Body of pancreas (tissue), 4 donors: Measurements from ENCODE around the gene SIN3A. TPM values are rescaled to one million over a fixed set of nuclear protein-coding genes. Genes with fewer than 3 reads are reported as not detected.

Experiments
- ATAC-seq: fragments of 150-250 bp; one replicate; pipeline ENCODE4 v1.9.1; 2016
- DNase-seq, 4 donors: peaks; one replicate each; pipeline ENCODE4 v3.0.0-alpha.2; 2019
- H3K27ac ChIP-seq, 4 donors: fragments of 200-600 bp; sonication (generic); 1 replicate in 3 of 4; 2 replicates in 1 of 4; pipeline versions ENCODE4 v1.5.1 to v1.6.1; 2016 to 2019; ENCODE audit warnings: mild to moderate bottlenecking in 1 of 4, mixed read lengths in 1 of 4, moderate library complexity in 1 of 4
- H3K27me3 ChIP-seq, 2 donors: fragments of 200-600 bp; sonication (generic); one replicate each; pipeline ENCODE4 v1.6.0; 2016; ENCODE audit warnings: mild to moderate bottlenecking in 1 of 2
- H3K36me3 ChIP-seq, 2 donors: fragments of 200-600 bp; sonication (generic); replicated peaks in 1 of 2; 2 replicates each; pipeline ENCODE4 v1.5.1; 2016; ENCODE audit warnings: low read depth in 2 of 2; ENCODE audit not compliant: insufficient read depth in 1 of 2
- H3K4me1 ChIP-seq: fragments of 200-600 bp; sonication (generic); one replicate; pipeline ENCODE4 v1.6.0; 2016
- H3K4me3 ChIP-seq, 2 donors: fragments of 200-600 bp; sonication (generic); 1 replicate in 1 of 2; 2 replicates in 1 of 2; pipeline ENCODE4 v1.5.1; 2016 to 2019
- H3K9me3 ChIP-seq, 3 donors: fragments of 200-600 bp; sonication (generic); 1 replicate in 2 of 3; 2 replicates in 1 of 3; pipeline ENCODE4 v1.5.1; 2016
- CTCF ChIP-seq, 7 experiments: fragments of 450-650 bp in 4 of 7; fragments of 200-600 bp in 3 of 7; sonication (generic) in 3 of 7; IDR thresholded peaks; one replicate each; pipeline ENCODE4 v1.5.1; 2016 to 2019; ENCODE audit warnings: antibody characterized with exemption in 7 of 7
- POLR2A ChIP-seq, 3 donors: fragments of 450-650 bp; IDR thresholded peaks; one replicate each; pipeline ENCODE4 v1.6.1; 2016; ENCODE audit warnings: antibody characterized with exemption in 3 of 3, mild to moderate bottlenecking in 2 of 3
- WGBS, 2 donors: methylation state at CpG; one replicate each; pipeline ENCODE4 v1.1.5; 2017; 5-methylcytosine and 5-hydroxymethylcytosine counted together
- intact Hi-C: fragments of 100-400 bp; cut with DNase I; formaldehyde crosslinking; loops from one replicate; pipeline ENCODE4 v1.15.1; 2023
- total RNA-seq, 2 donors: library from RNA; depleted of rRNA; stranded (reverse); fragments of >200 nt; gene quantifications; one replicate each; pipeline ENCODE4 v1.1.0, GENCODE V29; 2016

SIN3A gene
- total RNA-seq, 2 donors from 2014 or later: 17.1 to 23.1 TPM

- Histone ChIP-seq H3K9me3 (no peaks in the 10 kb centered on the region), H3K4me3 (no peak overlapping the region), H3K36me3 (peaks cover 0 to 9% of the 10 kb centered on the region in 2 donors), H3K27ac (no peak overlapping the region), H3K4me1 (no peaks in the 10 kb centered on the region), H3K27me3 (no peaks in the 10 kb centered on the region)
- ATAC-seq: no peak
- WGBS, 2 donors: 90% methylated on average over 24 to 28 of the region's 28 CpGs
- TF ChIP-seq POLR2A (IDR thresholded peaks at IDR 0.05) (no peak), CTCF (IDR thresholded peaks at IDR 0.05) (no peak)
- no peak for DNase-seq
- intact Hi-C loops: no loop called here
Measured at GRCh38 chr15:75356006-75356405, 95.5 kb downstream of the SIN3A start.

GRCh38 chr15:75355369-75355768, 96.1 kb downstream of the SIN3A start:
- no peak for DNase-seq
- Histone ChIP-seq H3K27me3 (no peaks in the 10 kb centered on the region), H3K27ac (no peak overlapping the region), H3K4me3 (no peak overlapping the region), H3K4me1 (no peaks in the 10 kb centered on the region), H3K9me3 (no peaks in the 10 kb centered on the region), H3K36me3 (peaks cover 0 to 8% of the 10 kb centered on the region in 2 donors)
- TF ChIP-seq POLR2A (IDR thresholded peaks at IDR 0.05): no peak
- no peak for TF ChIP-seq CTCF (IDR thresholded peaks at IDR 0.05)
- no peak for ATAC-seq
- 88 to 100% methylated on average over 1 to 4 of the region's 4 CpGs for WGBS, 2 donors
- intact Hi-C loops: no loop called here

- ATAC-seq: no peak
- H3K4me3 ChIP-seq: no peak overlapping the region
- intact Hi-C loops: no loop called here
- H3K4me1 ChIP-seq: peaks cover under 1% of the 10 kb centered on the region
- H3K36me3 ChIP-seq: peaks cover 0 to 6% of the 10 kb centered on the region in 2 donors
- no peak for TF ChIP-seq CTCF (IDR thresholded peaks at IDR 0.05)
- no peak for TF ChIP-seq POLR2A (IDR thresholded peaks at IDR 0.05)
- 53 to 85% methylated on average over 3 to 4 of the region's 7 CpGs for WGBS, 2 donors
- no peaks in the 10 kb centered on the region for H3K27me3 ChIP-seq
- no peaks in the 10 kb centered on the region for H3K9me3 ChIP-seq
- DNase-seq: no peak
- no peak overlapping the region for H3K27ac ChIP-seq
Measured at GRCh38 chr15:75354454-75354853, 97.0 kb downstream of the SIN3A start.

GRCh38 chr15:75353604-75354003, 97.9 kb downstream of the SIN3A start:
- Histone ChIP-seq H3K27ac (no peak overlapping the region), H3K4me3 (no peak overlapping the region), H3K36me3 (peaks cover 0 to 6% of the 10 kb centered on the region in 2 donors), H3K27me3 (no peaks in the 10 kb centered on the region), H3K4me1 (peaks cover 9% of the 10 kb centered on the region), H3K9me3 (no peaks in the 10 kb centered on the region)
- TF ChIP-seq POLR2A (IDR thresholded peaks at IDR 0.05): no peak
- TF ChIP-seq CTCF (IDR thresholded peaks at IDR 0.05): no peak
- 83 to 96% methylated on average over 7 of the region's 7 CpGs for WGBS, 2 donors
- ATAC-seq: no peak
- no peak for DNase-seq
- intact Hi-C loops: no loop called here
